ENCODE data around the gene ERVK3-1.

DNA sequence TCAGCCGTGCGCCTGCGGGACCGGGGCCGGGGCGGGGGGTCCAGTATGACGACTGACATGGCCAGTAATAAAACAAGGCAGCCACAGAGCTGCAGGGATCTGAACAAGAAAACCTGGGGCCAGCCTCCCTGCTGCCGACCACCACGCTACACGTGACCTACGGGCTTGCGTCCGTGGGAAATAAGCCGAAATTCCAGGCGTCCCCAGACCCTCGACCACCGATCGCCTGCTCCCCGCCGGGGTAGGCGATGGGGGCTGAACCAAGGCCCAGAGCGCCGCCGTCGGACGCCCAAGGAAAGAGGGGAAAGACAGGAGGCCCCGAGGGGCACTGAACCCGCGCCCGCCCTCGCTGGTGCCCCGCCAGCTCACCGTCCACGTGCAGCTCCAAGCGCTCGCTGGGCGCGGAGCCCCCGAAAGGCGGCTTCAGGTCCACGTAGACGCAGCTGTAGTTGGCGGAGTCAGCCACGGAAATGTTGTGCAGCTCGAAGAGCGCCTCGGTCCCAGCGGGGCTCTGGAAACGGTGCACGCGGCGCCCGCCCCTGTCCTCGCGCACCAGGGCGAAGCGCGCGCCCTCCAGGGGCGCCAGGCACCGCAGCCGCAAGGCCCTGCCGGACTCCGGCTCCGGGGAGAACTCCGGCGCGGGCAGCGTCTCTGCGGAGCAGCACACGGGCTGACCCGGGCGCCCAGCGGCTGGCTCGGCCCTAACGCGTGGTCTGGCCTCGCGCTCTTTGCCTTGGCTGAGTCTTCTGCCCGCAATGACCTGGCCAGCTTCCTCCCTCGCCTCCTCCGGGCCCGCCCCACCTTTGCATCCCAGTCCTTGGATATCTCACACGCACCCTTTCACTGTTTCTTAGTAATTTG, 45.1 kb downstream of the ERVK3-1 start:
- TF ChIP-seq SUZ12 (IDR thresholded peaks at IDR 0.05) (no peak), L3MBTL2 (conservative IDR thresholded peaks at IDR 0.05) (no peak)

All from HEK293T (cell line).